SHP77 (cell line): ENCODE data around the gene SULT2B1.
A peak's percentile ranks its signal among the peaks of the same experiment; 100 is the strongest.
"Not testable (repeated sequence)": the region's sequence is repeated elsewhere in the genome, so short reads cannot be mapped to it uniquely, and the experiment has no call there.

Source experiments
- DNase-seq, 2 experiments: peaks; one replicate each; lab custom pipeline; 2025; lab: John Stamatoyannopoulos, UW

Gene SULT2B1

DNA sequence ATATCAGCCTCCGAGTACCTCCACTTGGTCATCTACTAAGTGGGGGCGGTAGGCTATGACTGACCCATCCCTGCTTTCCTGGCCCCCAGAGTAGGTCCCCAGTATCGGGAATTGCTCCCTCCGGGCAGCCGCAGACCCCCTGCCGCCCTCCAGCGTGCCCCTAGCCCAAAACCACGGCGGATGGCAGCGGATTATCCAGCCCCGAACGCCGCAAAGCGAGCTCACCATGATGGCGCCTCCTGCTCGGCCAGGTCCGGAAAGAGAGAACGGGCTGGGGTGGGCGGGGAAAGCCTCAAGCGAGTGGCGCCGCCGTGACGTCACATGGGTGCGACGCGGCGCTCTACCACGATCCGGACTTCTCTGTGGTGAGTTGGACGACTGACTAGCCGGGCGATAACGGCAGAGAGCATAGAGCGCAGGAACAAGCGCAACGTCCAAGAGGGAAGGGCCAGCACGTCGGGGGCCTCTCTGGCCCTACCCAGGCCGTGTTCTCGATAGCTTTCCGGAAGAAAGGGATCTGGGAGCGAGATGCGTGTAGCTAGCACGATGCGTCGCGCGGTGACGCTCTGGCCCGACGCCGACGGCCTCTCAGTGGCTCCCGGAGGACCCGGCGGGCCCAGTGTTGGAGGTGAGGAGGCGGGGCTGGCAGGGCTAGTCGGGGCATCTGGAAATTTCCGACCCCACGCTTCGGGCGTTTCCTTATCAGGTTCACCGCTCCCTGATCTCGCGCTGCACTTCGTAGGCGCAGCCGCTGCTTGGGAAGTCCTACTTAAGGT lies 67.1 kb downstream of the SULT2B1 start, which contains the start of the genes RPL18 and SPHK2:
TSS of gene RPL18 (minus strand) at position 263 of the 776 bp plus-strand sequence. CDS start at position 228, 35 bp downstream.
TSS of gene SPHK2 (plus strand) at position 591 of the 776 bp plus-strand sequence. CDS start 1,009 bp downstream, outside the sequence.
- peak; percentile 96 to 97 for DNase-seq

DNA sequence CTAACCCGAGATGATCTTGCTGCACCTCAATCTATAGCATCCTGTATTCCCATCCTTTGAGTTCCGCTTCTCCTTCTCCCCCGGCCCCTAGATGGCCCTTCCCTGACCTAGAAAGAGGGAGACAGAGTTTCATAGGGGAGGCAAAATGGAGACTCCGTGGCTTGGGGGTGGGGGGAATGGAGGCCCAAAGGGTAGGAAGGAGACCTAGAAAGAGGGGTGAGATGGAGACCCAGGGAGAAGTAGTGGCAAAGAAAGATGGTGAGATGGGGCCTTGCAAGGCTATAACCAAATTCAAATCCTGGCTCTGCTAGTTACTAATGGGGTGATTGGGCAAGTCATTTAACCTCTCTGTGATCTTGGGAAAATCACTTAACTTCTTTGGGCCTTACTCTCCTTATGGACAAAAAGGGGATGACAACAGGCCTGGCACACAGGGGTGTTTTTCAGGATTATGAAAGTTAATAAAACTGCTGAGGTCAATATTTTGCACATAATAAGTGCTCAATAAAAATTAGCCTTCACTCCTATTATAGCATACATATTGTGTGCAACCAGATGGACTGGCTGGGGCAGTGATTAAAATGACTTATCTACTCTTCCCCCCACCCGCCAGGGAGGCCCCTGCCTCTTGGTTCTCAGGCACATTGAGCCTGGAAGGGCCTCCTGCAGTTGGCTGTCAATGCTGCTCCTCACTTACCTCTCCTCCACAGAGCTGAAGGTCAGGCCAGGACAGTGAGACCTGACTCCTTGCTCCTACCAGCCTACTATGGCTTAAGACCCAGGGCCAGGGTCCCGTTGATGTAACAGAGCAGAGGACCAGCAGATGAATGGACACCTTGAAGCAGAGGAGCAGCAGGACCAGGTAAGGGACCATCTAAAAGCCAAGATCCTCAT lies 68.0 kb downstream of the SULT2B1 start:
- no peak for DNase-seq

DNA sequence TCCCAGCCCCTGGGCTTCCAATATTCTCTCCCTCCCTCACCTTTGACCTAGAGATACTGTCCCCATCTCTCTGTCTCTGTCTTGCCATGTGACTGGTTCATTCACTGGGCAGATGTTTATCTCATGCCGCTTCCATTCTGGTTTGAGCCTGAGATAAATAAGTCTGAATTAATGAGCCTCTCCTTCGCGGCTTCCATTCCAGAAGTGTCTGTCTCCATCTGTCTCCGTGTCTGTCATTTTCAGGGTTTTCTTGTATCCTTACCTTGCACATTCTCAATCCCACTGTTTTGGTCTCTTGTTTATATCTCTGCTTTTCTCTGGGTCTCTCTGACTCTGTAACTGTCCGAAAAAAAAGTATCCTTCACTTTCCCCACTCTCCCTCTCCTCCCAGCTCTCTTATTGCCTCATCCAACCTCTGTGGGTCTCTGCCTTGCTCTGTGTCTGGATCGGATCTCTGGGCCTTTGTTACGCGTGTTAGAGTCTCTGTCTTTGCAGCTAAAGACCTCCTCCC lies 71.6 kb downstream of the SULT2B1 start:
- no peak for DNase-seq

DNA sequence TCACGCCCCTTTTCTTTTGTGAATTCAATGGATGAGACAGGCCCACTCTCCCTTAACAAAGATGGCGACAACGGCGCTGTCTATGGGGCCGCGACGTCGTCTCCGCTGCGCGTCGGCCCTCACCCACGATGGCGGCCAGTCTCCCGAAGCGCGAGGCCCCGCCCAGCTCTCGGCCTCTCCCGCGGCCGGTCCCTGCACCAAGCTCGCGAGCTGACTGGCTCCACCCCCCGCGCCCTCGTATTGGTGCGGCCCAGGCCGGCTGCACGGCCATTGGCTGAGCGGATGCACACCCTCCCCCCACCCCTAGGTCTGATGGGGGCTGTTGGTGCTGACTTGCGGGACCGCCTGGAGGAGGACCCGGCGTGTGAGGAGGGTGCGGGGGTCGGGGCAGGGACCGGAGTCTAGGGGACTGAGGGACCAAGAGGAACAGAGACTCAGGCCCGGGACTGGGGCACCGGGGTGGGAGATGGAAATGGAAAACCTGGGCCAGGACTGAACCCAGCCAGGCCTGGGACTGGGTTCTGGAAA lies 72.2 kb downstream of the SULT2B1 start:
- DNase-seq = peak; percentile 94 to 99

DNA sequence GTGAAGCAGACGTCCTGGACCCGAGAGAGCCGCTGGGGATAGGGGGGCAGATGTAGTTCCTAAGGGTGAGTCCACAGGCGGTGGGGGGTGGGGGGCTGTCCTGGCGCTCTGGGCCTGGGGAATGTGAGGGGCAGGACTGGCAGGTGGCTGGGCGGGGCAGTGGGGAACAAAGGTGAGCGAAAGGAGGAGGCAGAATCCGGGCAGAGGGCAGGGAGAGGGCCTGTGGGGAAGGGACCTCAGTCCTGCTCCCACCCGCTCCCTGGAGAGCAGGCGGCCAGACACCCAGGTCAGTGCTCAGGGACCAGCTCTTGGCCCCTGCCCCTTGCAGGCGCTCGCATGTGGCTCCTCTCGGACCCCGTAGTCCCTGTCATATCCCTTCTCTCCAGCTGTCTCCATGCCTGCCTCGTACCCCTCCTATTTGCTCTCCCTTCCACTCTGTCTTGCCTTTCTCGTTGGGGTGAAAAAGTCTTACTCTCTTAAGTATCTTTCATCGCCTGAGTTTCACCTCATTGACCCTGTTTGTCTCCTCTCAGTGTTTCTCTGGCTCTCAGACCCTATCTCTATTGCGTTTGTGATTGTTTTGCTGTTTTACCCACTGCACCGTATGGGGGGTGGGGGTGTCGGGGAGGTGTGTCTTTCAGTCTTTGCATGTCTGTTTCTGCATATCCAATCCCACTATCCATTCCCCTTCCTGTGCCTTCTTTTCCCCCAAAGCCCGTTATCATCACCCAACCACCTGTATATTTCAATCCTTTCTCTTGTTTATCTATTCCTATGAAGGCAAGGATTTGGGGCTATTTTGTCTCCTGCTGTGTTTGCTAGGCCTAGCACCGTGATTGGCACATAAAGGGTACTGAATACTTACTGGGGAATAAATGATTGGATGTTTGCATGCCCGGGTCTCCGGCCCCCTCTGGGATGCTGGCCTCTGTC lies 73.1 kb downstream of the SULT2B1 start:
- no peak for DNase-seq

DNA sequence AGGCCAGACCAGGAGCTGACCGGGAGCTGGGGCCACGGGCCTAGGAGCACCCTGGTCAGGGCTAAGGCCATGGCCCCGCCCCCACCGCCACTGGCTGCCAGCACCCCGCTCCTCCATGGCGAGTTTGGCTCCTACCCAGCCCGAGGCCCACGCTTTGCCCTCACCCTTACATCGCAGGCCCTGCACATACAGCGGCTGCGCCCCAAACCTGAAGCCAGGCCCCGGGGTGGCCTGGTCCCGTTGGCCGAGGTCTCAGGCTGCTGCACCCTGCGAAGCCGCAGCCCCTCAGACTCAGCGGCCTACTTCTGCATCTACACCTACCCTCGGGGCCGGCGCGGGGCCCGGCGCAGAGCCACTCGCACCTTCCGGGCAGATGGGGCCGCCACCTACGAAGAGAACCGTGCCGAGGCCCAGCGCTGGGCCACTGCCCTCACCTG lies 73.9 kb downstream of the SULT2B1 start:
- no peak for DNase-seq

DNA sequence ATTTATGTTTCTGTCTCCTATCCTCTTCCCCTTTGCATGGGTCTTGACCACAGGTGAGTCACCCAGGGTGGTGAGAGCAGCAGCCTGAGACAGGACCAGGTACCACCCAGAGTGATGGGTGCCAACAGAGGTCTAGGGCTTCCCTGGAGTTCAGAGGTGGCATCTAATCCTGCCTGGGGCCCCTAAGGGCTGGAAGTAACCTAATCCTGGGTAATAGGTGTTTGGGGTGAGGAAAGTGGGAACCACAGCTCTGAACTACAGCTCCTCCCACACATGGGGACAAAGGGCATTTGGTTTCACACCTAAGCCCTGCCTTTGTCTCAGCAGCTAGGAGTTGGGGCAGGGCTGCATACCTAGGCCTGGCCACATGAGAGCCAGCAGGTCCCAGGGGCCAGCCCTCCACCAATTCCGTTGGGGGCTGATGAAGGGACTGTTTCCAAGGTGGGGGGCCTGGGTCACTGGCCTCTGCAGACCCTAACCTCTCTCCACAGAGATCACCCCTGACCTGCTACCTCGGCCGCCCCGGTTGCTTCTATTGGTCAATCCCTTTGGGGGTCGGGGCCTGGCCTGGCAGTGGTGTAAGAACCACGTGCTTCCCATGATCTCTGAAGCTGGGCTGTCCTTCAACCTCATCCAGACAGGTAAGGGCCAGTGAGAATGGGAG lies 75.4 kb downstream of the SULT2B1 start:
- no peak for DNase-seq

DNA sequence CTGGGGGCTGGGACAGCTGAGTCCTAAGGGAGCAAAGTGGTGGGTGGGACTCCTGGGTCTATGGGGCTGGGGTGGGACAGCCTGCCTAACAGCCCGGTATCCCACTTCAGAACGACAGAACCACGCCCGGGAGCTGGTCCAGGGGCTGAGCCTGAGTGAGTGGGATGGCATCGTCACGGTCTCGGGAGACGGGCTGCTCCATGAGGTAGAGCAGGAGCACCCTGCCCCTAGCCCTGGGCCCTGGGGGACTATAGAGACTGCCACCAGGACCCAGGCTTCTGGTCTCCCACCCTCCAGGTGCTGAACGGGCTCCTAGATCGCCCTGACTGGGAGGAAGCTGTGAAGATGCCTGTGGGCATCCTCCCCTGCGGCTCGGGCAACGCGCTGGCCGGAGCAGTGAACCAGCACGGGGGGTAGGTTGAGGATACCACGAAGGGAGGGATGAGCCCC lies 75.9 kb downstream of the SULT2B1 start:
- DNase-seq = no peak

DNA sequence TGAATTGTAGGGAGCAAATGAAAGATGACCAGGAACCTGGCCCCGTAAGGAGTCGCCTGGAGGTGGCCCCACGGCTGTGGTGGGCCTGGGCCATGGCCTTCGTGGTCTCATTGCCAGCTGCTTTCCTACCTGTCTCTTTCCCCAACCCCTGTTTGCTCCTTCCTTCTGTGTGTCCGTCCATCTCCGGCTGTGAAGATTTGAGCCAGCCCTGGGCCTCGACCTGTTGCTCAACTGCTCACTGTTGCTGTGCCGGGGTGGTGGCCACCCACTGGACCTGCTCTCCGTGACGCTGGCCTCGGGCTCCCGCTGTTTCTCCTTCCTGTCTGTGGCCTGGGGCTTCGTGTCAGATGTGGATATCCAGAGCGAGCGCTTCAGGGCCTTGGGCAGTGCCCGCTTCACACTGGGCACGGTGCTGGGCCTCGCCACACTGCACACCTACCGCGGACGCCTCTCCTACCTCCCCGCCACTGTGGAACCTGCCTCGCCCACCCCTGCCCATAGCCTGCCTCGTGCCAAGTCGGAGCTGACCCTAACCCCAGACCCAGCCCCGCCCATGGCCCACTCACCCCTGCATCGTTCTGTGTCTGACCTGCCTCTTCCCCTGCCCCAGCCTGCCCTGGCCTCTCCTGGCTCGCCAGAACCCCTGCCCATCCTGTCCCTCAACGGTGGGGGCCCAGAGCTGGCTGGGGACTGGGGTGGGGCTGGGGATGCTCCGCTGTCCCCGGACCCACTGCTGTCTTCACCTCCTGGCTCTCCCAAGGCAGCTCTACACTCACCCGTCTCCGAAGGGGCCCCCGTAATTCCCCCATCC lies 76.7 kb downstream of the SULT2B1 start:
- no peak for DNase-seq

DNA sequence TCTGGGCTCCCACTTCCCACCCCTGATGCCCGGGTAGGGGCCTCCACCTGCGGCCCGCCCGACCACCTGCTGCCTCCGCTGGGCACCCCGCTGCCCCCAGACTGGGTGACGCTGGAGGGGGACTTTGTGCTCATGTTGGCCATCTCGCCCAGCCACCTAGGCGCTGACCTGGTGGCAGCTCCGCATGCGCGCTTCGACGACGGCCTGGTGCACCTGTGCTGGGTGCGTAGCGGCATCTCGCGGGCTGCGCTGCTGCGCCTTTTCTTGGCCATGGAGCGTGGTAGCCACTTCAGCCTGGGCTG lies 77.3 kb downstream of the SULT2B1 start:
- DNase-seq = peak in 1 of 2 experiments; percentile 54

DNA sequence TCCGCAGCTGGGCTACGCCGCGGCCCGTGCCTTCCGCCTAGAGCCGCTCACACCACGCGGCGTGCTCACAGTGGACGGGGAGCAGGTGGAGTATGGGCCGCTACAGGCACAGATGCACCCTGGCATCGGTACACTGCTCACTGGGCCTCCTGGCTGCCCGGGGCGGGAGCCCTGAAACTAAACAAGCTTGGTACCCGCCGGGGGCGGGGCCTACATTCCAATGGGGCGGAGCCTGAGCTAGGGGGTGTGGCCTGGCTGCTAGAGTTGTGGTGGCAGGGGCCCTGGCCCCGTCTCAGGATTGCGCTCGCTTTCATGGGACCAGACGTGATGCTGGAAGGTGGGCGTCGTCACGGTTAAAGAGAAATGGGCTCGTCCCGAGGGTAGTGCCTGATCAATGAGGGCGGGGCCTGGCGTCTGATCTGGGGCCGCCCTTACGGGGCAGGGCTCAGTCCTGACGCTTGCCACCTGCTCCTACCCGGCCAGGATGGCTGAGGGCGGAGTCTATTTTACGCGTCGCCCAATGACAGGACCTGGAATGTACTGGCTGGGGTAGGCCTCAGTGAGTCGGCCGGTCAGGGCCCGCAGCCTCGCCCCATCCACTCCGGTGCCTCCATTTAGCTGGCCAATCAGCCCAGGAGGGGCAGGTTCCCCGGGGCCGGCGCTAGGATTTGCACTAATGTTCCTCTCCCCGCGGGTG lies 77.8 kb downstream of the SULT2B1 start:
- DNase-seq = peak; percentile 93 to 94

DNA sequence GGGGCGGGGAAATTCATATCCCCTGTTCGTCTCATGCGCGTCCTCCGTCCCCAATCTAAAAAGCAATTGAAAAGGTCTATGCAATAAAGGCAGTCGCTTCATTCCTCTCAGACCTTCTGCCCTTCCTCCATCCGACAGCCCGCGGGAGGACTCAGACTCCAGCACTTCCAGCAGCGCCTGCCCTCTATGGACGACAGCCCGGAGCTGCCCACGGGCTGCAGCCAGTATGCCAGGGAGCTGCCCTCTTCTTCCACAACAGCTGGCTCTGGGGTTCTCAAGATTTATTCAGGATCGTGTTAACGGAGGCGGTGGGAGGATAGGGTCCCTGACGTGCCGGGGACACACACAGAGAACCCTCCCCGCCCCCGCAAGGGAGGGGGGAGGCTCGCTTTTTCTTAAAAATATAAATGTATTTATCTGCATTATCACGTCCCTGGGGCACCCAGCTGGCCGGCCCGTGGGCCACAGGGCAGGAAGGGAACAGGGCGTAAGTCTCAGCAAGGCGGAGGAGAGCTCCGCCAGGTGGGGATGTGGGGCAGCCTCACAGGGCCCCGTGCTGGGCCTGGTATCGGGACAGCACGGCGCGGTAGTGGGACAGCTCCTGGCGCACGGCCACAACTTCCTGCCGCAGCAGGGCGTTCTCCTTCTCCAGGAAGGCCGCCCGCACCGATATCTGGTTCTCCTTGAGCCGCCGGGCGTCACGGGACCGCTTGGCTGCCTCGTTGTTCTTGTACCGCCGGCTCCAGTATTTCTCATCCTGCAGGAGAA lies 78.5 kb downstream of the SULT2B1 start:
- peak in 1 of 2 experiments; percentile 43 for DNase-seq

DNA sequence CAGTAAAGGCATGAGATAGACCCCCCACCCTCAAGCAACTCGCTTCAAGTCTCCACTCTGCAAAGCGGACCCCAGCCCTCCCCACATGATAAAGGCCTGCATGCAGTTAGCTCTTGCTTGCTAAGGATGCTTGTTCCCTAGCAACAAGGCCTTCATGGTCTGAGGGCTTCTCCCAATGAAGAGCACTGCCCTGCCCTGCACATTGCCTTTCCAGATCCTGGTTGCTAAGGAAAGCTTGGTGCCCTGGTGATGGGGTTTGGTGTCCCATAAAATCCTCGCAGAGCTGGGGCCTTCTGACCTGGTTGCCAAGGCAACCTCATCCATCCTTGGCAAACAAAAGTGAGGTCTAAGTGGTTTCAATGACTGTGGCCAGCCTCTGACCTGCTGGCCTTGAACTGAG lies 79.3 kb downstream of the SULT2B1 start:
- no peak for DNase-seq

DNA sequence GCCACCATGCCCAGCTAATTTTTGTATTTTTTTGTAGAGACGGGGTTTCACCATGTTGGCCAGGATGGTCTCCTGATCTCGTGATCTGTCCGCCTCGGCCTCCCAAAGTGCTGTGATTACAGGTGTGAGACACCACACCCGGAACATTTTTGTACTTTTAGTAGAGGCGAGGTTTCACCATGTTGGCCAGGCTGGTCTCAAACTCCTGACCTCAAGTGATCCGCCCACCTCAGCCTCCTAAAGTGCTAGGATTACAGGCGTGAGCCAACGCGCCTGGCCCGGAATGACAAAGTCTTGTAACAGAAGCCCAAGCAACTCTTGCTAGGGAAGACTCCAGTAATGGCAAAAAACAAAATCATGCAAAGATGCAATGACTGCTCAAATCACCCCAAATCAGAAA lies 80.3 kb downstream of the SULT2B1 start:
- not testable (repeated sequence) for DNase-seq

DNA sequence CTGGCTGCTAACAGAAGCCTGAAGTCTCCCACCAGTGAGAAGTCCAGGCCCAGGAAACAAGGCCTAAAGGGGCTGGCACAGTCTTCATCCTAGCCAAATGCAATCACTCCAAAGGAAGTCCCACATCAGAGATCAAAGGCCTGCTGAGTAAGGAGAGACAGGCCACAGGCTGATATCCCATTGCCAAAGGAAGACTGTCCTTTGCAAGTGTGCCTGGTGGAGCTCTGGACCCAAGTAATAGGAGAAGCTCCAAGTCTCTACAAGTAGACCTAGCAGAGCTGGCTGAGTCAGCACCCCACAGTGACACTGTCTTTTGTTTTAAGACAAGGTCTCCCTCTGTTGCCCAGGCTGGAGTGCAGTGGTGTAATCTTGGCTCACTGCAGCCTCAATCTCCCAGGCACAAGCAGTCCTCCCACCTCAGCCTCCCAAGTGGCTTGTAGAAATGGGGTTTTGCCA lies 80.7 kb downstream of the SULT2B1 start:
- DNase-seq = no peak

DNA sequence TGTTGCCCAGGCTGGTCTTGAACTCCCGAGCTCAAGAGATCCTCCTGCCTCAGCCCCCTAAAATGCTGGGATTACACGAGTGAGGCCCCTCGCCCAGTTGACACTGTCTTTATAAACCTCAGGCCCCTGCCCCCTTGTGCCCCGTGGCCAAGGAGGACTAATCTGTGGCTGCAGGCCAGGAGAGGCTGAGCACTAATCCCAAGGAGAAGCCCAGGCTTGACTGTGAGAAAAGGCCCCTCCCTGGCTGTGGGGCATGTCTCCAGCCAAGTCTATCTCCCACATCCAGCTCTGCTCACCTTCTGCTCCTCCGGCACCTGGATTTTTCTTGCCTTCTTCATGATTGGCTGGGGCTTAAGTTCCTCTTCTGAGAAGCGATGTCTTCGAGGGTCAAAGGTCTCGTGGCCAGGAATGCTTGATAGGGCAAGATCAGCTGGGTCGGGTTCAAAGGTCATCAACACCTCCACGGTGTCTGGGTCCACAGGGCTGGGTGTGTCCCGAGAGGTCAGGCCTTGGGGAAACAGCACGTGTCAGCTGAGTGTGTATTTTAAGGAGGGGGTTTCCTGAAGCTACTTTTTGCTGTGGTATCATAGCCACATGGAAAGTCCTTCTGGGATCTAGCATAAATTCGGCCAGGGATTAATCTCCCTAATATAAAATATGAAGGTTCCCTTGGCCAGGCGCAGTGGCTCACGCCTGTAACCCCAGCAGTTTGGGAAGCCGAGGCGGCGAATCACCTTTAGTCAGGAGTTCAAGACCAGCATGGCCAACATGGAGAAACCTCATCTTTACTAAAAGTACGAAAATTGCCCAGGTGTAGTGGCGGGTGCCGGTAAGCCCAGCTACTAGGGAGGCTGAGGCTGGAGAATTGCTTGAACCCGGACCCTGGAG lies 81.4 kb downstream of the SULT2B1 start:
- DNase-seq = no peak

DNA sequence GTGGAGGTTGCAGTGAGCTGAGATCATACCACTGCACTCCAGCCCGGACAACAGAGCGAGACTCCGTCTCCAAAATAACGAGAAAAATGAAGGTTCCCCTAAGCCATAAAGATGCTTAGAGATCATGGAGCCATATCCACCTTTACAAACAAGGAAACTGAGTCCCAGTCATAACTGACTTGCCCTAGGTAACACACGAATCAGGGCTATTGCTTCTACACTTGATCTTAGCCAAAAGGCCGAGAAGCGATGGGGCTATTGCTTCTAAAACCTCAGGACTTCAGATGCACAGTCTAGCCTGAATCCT lies 82.0 kb downstream of the SULT2B1 start:
- no peak for DNase-seq
